Omental fat pad (tissue), 4 donors: ENCODE results near the gene SLC25A4. TPM values are rescaled to one million over a fixed set of nuclear protein-coding genes. Genes with fewer than 3 reads are reported as not detected.

ENCODE experiments used
- ATAC-seq: fragments of 150-250 bp; one replicate; pipeline ENCODE4 v1.9.1; 2016; ENCODE audit warnings: mild to moderate bottlenecking, moderate library complexity; ENCODE audit not compliant: low FRiP score
- DNase-seq: peaks from one replicate; pipeline ENCODE4 v3.0.0-alpha.2; 2019; ENCODE audit warnings: low spot score
- CTCF ChIP-seq, 3 donors: fragments of 450-650 bp; IDR thresholded peaks; one replicate each; pipeline ENCODE4 v1.5.1; 2016 to 2017; ENCODE audit warnings: antibody characterized with exemption in 3 of 3, mild to moderate bottlenecking in 3 of 3, moderate library complexity in 2 of 3
- total RNA-seq, 4 donors: library from RNA; depleted of rRNA; stranded (reverse); fragments of >200 nt; gene quantifications; one replicate each; pipeline ENCODE4 v1.1.0, GENCODE V29; 2016

The SLC25A4 gene
- total RNA-seq, 4 donors from 2014 or later = 14.4 to 25.9 (median 20.2) TPM

GRCh38 chr4:185179488-185179887 lies 36.4 kb downstream of the SLC25A4 start:
- no peak for TF ChIP-seq CTCF (IDR thresholded peaks at IDR 0.05)
- no peak for ATAC-seq

GRCh38 chr4:185182239-185182638 lies 39.2 kb downstream of the SLC25A4 start:
- TF ChIP-seq CTCF (IDR thresholded peaks at IDR 0.05) = no peak
- DNase-seq (no peak), ATAC-seq (no peak)

More at GRCh38 chr4:185179488-185179887, 36.4 kb downstream of the SLC25A4 start:
- no peak for DNase-seq

- ATAC-seq (peak; percentile 42), DNase-seq (peak; percentile 87)
- peak in 1 of 3 donors; percentile 29 for TF ChIP-seq CTCF (IDR thresholded peaks at IDR 0.05)
These were observed 40.7 kb downstream of the SLC25A4 start for GRCh38 chr4:185183622-185184281.

GRCh38 chr4:185186769-185187168 lies 43.7 kb downstream of the SLC25A4 start:
- no peak for DNase-seq
- no peak for TF ChIP-seq CTCF (IDR thresholded peaks at IDR 0.05)
- ATAC-seq = no peak

GRCh38 chr4:185189606-185190305 lies 46.7 kb downstream of the SLC25A4 start:
- ATAC-seq = no peak
- TF ChIP-seq CTCF (IDR thresholded peaks at IDR 0.05) = no peak
- DNase-seq = no peak

- no peak for TF ChIP-seq CTCF (IDR thresholded peaks at IDR 0.05)
- ATAC-seq = no peak
These were observed 47.3 kb downstream of the SLC25A4 start for GRCh38 chr4:185190306-185190856.

More at GRCh38 chr4:185190306-185190856, 47.3 kb downstream of the SLC25A4 start:
- no peak for DNase-seq
